Ascending aorta (tissue), 2 donors: Measurements from ENCODE around the gene CPED1. TPM values are rescaled to one million over a fixed set of nuclear protein-coding genes. Genes with fewer than 3 reads are reported as not detected.
"Not testable (repeated sequence)": the region's sequence is repeated elsewhere in the genome, so short reads cannot be mapped to it uniquely, and the experiment has no call there.

Experiments used
- DNase-seq, 2 donors: peaks; one replicate each; pipeline ENCODE4 v3.0.0-alpha.2; 2019; ENCODE audit warnings: low spot score in 2 of 2
- H3K27ac ChIP-seq, 2 donors: fragments of 200-600 bp; sonication (generic); one replicate each; pipeline ENCODE4 v1.5.1; 2016 to 2017; ENCODE audit warnings: mild to moderate bottlenecking in 1 of 2
- H3K27me3 ChIP-seq: fragments of 200-600 bp; sonication (generic); one replicate; pipeline ENCODE4 v1.5.1; 2017
- H3K36me3 ChIP-seq, 2 donors: fragments of 200-600 bp; sonication (generic); one replicate each; pipeline ENCODE4 v1.5.1; 2016
- H3K4me1 ChIP-seq, 2 donors: fragments of 200-600 bp; sonication (generic); one replicate each; pipeline ENCODE4 v1.5.1; 2016 to 2017; ENCODE audit warnings: mild to moderate bottlenecking in 1 of 2
- H3K4me3 ChIP-seq, 2 donors: fragments of 200-600 bp; sonication (generic); one replicate each; pipeline ENCODE4 v1.5.1; 2016 to 2017; ENCODE audit warnings: mild to moderate bottlenecking in 1 of 2
- H3K9me3 ChIP-seq, 2 donors: fragments of 200-600 bp; sonication (generic); one replicate each; pipeline ENCODE4 v1.5.1; 2016
- intact Hi-C: fragments of 100-400 bp; cut with DNase I; formaldehyde crosslinking; loops from one replicate; pipeline ENCODE4 v1.15.1; 2023
- total RNA-seq: library from RNA; depleted of rRNA; stranded (reverse); fragments of >200 nt; gene quantifications from one replicate; pipeline ENCODE4 v1.1.0, GENCODE V29; 2016
- TF ChIP-seq, protein P1 (sequence below), 3 experiments: fragments of 200-600 bp in 2 of 3; fragments of 450-650 bp in 1 of 3; sonication (generic) in 2 of 3; IDR thresholded peaks; one replicate each; pipeline ENCODE4 v1.5.1; 2016 to 2019; ENCODE audit warnings: antibody characterized with exemption in 3 of 3, mild to moderate bottlenecking in 1 of 3, moderate library complexity in 1 of 3

Gene CPED1
- total RNA-seq, 1 donor from 2014 or later = 69.5 TPM

GRCh38 chr7:121235201-121235600, 246.7 kb downstream of the CPED1 start:
- Histone ChIP-seq H3K4me1 (peaks cover 0 to 3% of the 10 kb centered on the region in 2 donors), H3K4me3 (no peak overlapping the region), H3K36me3 (peaks cover 4 to 27% of the 10 kb centered on the region in 2 donors), H3K27ac (no peak overlapping the region), H3K27me3 (no peaks in the 10 kb centered on the region), H3K9me3 (no peaks in the 10 kb centered on the region)
- intact Hi-C loops = no loop called here
- no peak for DNase-seq
- TF ChIP-seq, protein P1, sequence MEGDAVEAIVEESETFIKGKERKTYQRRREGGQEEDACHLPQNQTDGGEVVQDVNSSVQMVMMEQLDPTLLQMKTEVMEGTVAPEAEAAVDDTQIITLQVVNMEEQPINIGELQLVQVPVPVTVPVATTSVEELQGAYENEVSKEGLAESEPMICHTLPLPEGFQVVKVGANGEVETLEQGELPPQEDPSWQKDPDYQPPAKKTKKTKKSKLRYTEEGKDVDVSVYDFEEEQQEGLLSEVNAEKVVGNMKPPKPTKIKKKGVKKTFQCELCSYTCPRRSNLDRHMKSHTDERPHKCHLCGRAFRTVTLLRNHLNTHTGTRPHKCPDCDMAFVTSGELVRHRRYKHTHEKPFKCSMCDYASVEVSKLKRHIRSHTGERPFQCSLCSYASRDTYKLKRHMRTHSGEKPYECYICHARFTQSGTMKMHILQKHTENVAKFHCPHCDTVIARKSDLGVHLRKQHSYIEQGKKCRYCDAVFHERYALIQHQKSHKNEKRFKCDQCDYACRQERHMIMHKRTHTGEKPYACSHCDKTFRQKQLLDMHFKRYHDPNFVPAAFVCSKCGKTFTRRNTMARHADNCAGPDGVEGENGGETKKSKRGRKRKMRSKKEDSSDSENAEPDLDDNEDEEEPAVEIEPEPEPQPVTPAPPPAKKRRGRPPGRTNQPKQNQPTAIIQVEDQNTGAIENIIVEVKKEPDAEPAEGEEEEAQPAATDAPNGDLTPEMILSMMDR (IDR thresholded peaks at IDR 0.05) = no peak

- intact Hi-C loops = no loop called here
- peaks cover 4 to 27% of the 10 kb centered on the region in 2 donors for H3K36me3 ChIP-seq
- no peaks in the 10 kb centered on the region for H3K4me1 ChIP-seq
- no peak for DNase-seq
- TF ChIP-seq, protein P1 (IDR thresholded peaks at IDR 0.05) = no peak
- H3K27ac ChIP-seq = no peak overlapping the region
- H3K9me3 ChIP-seq = no peaks in the 10 kb centered on the region
- H3K27me3 ChIP-seq = no peaks in the 10 kb centered on the region
- no peak overlapping the region for H3K4me3 ChIP-seq
These were observed 249.1 kb downstream of the CPED1 start for GRCh38 chr7:121237601-121238000.

GRCh38 chr7:121244120-121244870, 255.8 kb downstream of the CPED1 start:
- intact Hi-C loops = no loop called here
- H3K27me3 ChIP-seq = no peaks in the 10 kb centered on the region
- no peak overlapping the region for H3K4me3 ChIP-seq
- H3K9me3 ChIP-seq = peaks cover 2 to 13% of the 10 kb centered on the region in 2 donors
- H3K36me3 ChIP-seq = peaks cover 23 to 58% of the 10 kb centered on the region in 2 donors
- H3K27ac ChIP-seq = no peak overlapping the region
- no peaks in the 10 kb centered on the region for H3K4me1 ChIP-seq
- TF ChIP-seq, protein P1 (IDR thresholded peaks at IDR 0.05) = no peak
- DNase-seq = no peak

- Histone ChIP-seq H3K9me3 (peaks cover 4 to 20% of the 10 kb centered on the region in 2 donors), H3K36me3 (peaks cover 12 to 30% of the 10 kb centered on the region in 2 donors)
- H3K27ac ChIP-seq, intact Hi-C loops, DNase-seq, H3K27me3 ChIP-seq, H3K4me3 ChIP-seq, H3K4me1 ChIP-seq: not testable (repeated sequence)
These were observed 262.9 kb downstream of the CPED1 start for GRCh38 chr7:121251367-121251766.

GRCh38 chr7:121252523-121253235, 264.2 kb downstream of the CPED1 start:
- H3K27me3 ChIP-seq, DNase-seq, H3K27ac ChIP-seq, intact Hi-C loops, H3K4me1 ChIP-seq, H3K4me3 ChIP-seq: not testable (repeated sequence)
- Histone ChIP-seq H3K9me3 (peaks cover 4 to 13% of the 10 kb centered on the region in 2 donors), H3K36me3 (peaks cover 5 to 17% of the 10 kb centered on the region in 2 donors)

DNA sequence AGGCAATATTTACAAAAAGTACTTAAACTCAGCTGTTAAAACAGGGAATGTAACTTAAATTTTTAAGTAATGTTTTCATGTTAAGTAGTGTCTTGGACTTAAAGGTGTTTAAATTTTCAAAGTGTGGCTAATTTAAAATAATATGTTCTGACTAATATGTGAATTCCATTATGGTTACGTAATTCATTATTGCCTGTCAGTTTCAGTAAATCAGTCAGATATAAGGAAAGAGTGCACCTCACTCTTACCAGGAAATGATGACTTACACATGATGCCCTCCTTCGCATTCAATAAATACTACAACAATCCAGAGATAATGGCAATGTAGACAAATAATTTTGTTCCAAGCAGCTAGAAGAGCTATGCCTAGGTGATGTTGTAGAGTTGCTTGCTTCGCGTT, 271.3 kb downstream of the CPED1 start:
- H3K4me3 ChIP-seq = no peak overlapping the region
- peaks cover 0 to 7% of the 10 kb centered on the region in 2 donors for H3K36me3 ChIP-seq
- H3K4me1 ChIP-seq = no peaks in the 10 kb centered on the region
- H3K9me3 ChIP-seq = peaks cover 0 to 4% of the 10 kb centered on the region in 2 donors
- intact Hi-C loops = no loop called here
- H3K27me3 ChIP-seq = no peaks in the 10 kb centered on the region
- DNase-seq = no peak
- TF ChIP-seq, protein P1 (IDR thresholded peaks at IDR 0.05) = no peak
- H3K27ac ChIP-seq = no peak overlapping the region
